ENCODE measurements around the gene PPP1R7.

PPP1R7 gene

GRCh38 chr2:241125626-241126025 lies 24.6 kb upstream of the PPP1R7 start:
- no peak overlapping the region for H3K4me3 ChIP-seq (ENCODE audit: low read depth, low read length)
- no peak for TF ChIP-seq CTCF (IDR thresholded peaks at IDR 0.05; ENCODE audit: low read depth, low read length)
- no peak for TF ChIP-seq MYC (IDR thresholded peaks at IDR 0.05; ENCODE audit: low read depth, low read length)
- DNase-seq (ENCODE audit: low read depth), result no peak

- no peak for TF ChIP-seq MAX (IDR thresholded peaks at IDR 0.05; ENCODE audit: low read depth, low read length)
- no peak for TF ChIP-seq MYC (IDR thresholded peaks at IDR 0.05; ENCODE audit: low read depth, low read length)
- no peak for TF ChIP-seq CTCF (IDR thresholded peaks at IDR 0.05; ENCODE audit: low read depth, low read length)
- no peak for TF ChIP-seq POLR2A (IDR thresholded peaks at IDR 0.05; ENCODE audit: extremely low read depth, insufficient read length)
- no peak for DNase-seq (ENCODE audit: low read depth)
- no peak overlapping the region for H3K4me3 ChIP-seq (ENCODE audit: low read depth, low read length)
Measured at GRCh38 chr2:241126201-241126611, 24.1 kb upstream of the PPP1R7 start.

- DNase-seq (ENCODE audit: low read depth), result no peak
- no peak for TF ChIP-seq CTCF (IDR thresholded peaks at IDR 0.05; ENCODE audit: low read depth, low read length)
- no peak for TF ChIP-seq MAX (IDR thresholded peaks at IDR 0.05; ENCODE audit: low read depth, low read length)
- no peak overlapping the region for H3K4me3 ChIP-seq (ENCODE audit: low read depth, low read length)
Measured at GRCh38 chr2:241126771-241127202, 23.5 kb upstream of the PPP1R7 start.

- TF ChIP-seq CTCF (IDR thresholded peaks at IDR 0.05; ENCODE audit: low read depth, low read length) (no peak), MAX (IDR thresholded peaks at IDR 0.05; ENCODE audit: low read depth, low read length) (no peak), MYC (IDR thresholded peaks at IDR 0.05; ENCODE audit: low read depth, low read length) (no peak), POLR2A (IDR thresholded peaks at IDR 0.05; ENCODE audit: extremely low read depth, insufficient read length) (no peak)
- DNase-seq (ENCODE audit: low read depth), result no peak
- H3K4me3 ChIP-seq (ENCODE audit: low read depth, low read length), result no peak overlapping the region
Measured at GRCh38 chr2:241128266-241128665, 22.0 kb upstream of the PPP1R7 start.

GRCh38 chr2:241129086-241129871 lies 21.0 kb upstream of the PPP1R7 start:
- DNase-seq (ENCODE audit: low read depth), result no peak

More at GRCh38 chr2:241129086-241129871, 21.0 kb upstream of the PPP1R7 start:
- no peak for TF ChIP-seq CTCF (IDR thresholded peaks at IDR 0.05; ENCODE audit: low read depth, low read length)
- no peak for TF ChIP-seq MYC (IDR thresholded peaks at IDR 0.05; ENCODE audit: low read depth, low read length)
- TF ChIP-seq POLR2A (IDR thresholded peaks at IDR 0.05; ENCODE audit: extremely low read depth, insufficient read length), result no peak
- TF ChIP-seq MAX (IDR thresholded peaks at IDR 0.05; ENCODE audit: low read depth, low read length), result no peak
- no peak overlapping the region for H3K4me3 ChIP-seq (ENCODE audit: low read depth, low read length)

Measured in NB4 (cell line).